Choroid plexus epithelial cell (primary cell): Measurements from ENCODE around the gene PPP1R14D.

Experiments
- DNase-seq: peaks from one replicate; pipeline ENCODE4 v3.0.0-alpha.2; 2010; ENCODE audit warnings: low read depth
- H3K4me3 ChIP-seq: 2 replicates; pipeline ENCODE4 v1.5.1; 2011; ENCODE audit warnings: low read depth, mild to moderate bottlenecking, control low read depth, low read length, moderate library complexity
- CTCF ChIP-seq: conservative IDR thresholded peaks from 2 replicates; pipeline ENCODE4 v1.5.1; 2011; ENCODE audit warnings: low read depth, mild to moderate bottlenecking, control low read depth, inconsistent platforms, low read length, moderate library complexity

The PPP1R14D gene

GRCh38 chr15:40831861-40832260, 3.4 kb upstream of the PPP1R14D start:
- no peak overlapping the region for H3K4me3 ChIP-seq
- TF ChIP-seq CTCF, result no peak
- no peak for DNase-seq

- DNase-seq, result no peak
- TF ChIP-seq CTCF, result no peak
- no peak overlapping the region for H3K4me3 ChIP-seq
These were observed 2.4 kb upstream of the PPP1R14D start for GRCh38 chr15:40830884-40831283.

- no peak for TF ChIP-seq CTCF
- no peak overlapping the region for H3K4me3 ChIP-seq
- DNase-seq, result no peak
These were observed 607 bp upstream of the PPP1R14D start for GRCh38 chr15:40829115-40829514.

GRCh38 chr15:40826423-40827075, 2.0 kb downstream of the PPP1R14D start:
- no peak overlapping the region for H3K4me3 ChIP-seq
- DNase-seq, result peak; percentile 40
- TF ChIP-seq CTCF, result no peak

GRCh38 chr15:40825661-40826422, 2.7 kb downstream of the PPP1R14D start:
- peak; percentile 78 for DNase-seq
- no peak overlapping the region for H3K4me3 ChIP-seq
- no peak for TF ChIP-seq CTCF

GRCh38 chr15:40823572-40824343, 4.8 kb downstream of the PPP1R14D start:
- no peak for DNase-seq
- H3K4me3 ChIP-seq, result no peak overlapping the region
- no peak for TF ChIP-seq CTCF
